Measurements from ENCODE around the gene ATP8B4.

The ATP8B4 gene

GRCh38 chr15:49864251-49864650, 254.8 kb downstream of the ATP8B4 start:
- H3K4me3 ChIP-seq (replicated peaks in 1 of 2; ENCODE audit: low read depth in 2 of 2, low read length in 2 of 2), result no peak overlapping the region
- TF ChIP-seq CTCF (IDR thresholded peaks at IDR 0.05; ENCODE audit: low read depth, low read length), result no peak
- no peak for DNase-seq (ENCODE audit: low read depth in 2 of 2)

GRCh38 chr15:49863431-49864224, 255.4 kb downstream of the ATP8B4 start:
- peak; percentile 79 to 94 for DNase-seq (ENCODE audit: low read depth in 2 of 2)
- TF ChIP-seq CTCF (IDR thresholded peaks at IDR 0.05; ENCODE audit: low read depth, low read length), result no peak

GRCh38 chr15:49860101-49860500, 258.9 kb downstream of the ATP8B4 start:
- no peak for TF ChIP-seq CTCF (IDR thresholded peaks at IDR 0.05; ENCODE audit: low read depth, low read length)
- H3K4me3 ChIP-seq (replicated peaks in 1 of 2; ENCODE audit: low read depth in 2 of 2, low read length in 2 of 2), result no peak overlapping the region
- peak; percentile 26 to 48 for DNase-seq (ENCODE audit: low read depth in 2 of 2)

More at GRCh38 chr15:49863431-49864224, 255.4 kb downstream of the ATP8B4 start:
- no peak overlapping the region for H3K4me3 ChIP-seq (replicated peaks in 1 of 2; ENCODE audit: low read depth in 2 of 2, low read length in 2 of 2)

GRCh38 chr15:49857496-49858475, 261.2 kb downstream of the ATP8B4 start:
- no peak for TF ChIP-seq CTCF (IDR thresholded peaks at IDR 0.05; ENCODE audit: low read depth, low read length)
- peak in 1 of 2 donors; percentile 82 for DNase-seq (ENCODE audit: low read depth in 2 of 2)
- H3K4me3 ChIP-seq (replicated peaks in 1 of 2; ENCODE audit: low read depth in 2 of 2, low read length in 2 of 2), result no peak overlapping the region

GRCh38 chr15:49855917-49856637, 263.0 kb downstream of the ATP8B4 start:
- TF ChIP-seq CTCF (IDR thresholded peaks at IDR 0.05; ENCODE audit: low read depth, low read length), result no peak
- H3K4me3 ChIP-seq (replicated peaks in 1 of 2; ENCODE audit: low read depth in 2 of 2, low read length in 2 of 2), result no peak overlapping the region
- DNase-seq (ENCODE audit: low read depth in 2 of 2), result peak; percentile 98 to 99

- TF ChIP-seq CTCF (IDR thresholded peaks at IDR 0.05; ENCODE audit: low read depth, low read length), result no peak
- DNase-seq (ENCODE audit: low read depth in 2 of 2), result peak in 1 of 2 donors; percentile 74
- H3K4me3 ChIP-seq (replicated peaks in 1 of 2; ENCODE audit: low read depth in 2 of 2, low read length in 2 of 2), result no peak overlapping the region
Measured at GRCh38 chr15:49852756-49853155, 266.3 kb downstream of the ATP8B4 start.

Data from cardiac fibroblast (primary cell).